ENCODE data around the gene SH3BGR.

- TF ChIP-seq CTCF (IDR thresholded peaks at IDR 0.05): no peak
- no peak for TF ChIP-seq POLR2AphosphoS5 (IDR thresholded peaks at IDR 0.05)
Measured at GRCh38 chr21:39527067-39527595, 75.4 kb downstream of the SH3BGR start.

Measured in upper lobe of left lung (tissue), 4 donors.